ENCODE data around the gene ABCG8.
A peak's percentile ranks its signal among the peaks of the same experiment; 100 is the strongest.

Gene ABCG8

DNA sequence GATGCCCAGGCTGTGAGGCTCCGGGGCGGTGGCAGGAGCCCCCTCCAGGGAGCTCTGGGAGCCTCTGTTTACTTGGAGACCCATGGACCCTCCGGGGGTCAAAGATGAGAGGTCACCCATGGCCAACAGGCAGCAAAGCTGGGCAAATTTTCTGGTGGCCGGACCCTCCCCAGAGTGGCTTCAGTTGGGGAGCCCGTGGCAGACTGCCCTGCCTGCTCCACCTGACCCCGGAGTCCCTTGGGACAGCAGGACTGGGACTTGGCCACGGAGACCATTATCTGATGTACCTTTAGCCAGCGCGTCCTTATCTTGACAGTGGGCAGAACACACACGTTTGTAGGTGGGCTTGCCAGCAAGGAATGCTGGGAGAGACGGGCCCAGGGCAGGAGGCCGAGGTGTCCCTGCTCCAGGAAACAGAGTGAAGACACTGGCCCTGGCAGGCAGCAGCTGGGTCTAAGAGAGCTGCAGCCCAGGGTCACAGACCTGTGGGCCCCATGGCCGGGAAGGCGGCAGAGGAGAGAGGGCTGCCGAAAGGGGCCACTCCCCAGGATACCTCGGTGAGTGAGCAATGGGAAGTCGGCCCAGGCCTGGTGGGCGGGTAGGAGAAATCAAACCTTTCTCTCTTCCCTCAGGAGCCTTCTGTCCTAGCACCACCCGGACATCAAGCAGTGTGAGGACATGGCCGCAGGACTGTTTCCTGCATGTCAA is at the start of gene ABCG8, which contains the start of gene ABCG5:
Gene ABCG8 (plus strand): TSS at position 412 of the 708 bp plus-strand sequence. CDS start 83 bp downstream, at position 495.
Gene ABCG5 (minus strand): TSS at position 280 of the 708 bp plus-strand sequence. CDS start 160 bp downstream, at position 120.
- no peak for DNase-seq (ENCODE audit: low spot score)

DNA sequence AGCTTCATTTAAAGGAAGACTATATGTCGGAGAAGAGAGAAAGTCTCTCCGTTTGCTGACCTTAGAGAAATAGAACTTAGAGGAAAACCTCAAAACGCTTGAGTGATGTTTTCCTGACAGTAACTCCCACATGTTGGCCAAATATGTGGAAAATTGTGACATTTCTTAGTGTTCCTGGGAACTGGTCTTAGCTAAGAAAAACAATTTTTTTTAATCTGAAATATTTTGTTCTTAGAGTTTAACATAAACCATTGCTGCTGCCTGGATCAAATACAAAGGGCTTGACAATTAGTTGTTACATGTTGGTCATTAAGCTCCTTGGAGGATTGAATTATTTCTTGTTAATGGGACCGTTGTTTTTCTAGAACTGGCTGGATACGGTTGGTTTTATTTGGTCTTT is 48.6 kb upstream of the ABCG8 start:
- DNase-seq (ENCODE audit: low spot score) = no peak

DNA sequence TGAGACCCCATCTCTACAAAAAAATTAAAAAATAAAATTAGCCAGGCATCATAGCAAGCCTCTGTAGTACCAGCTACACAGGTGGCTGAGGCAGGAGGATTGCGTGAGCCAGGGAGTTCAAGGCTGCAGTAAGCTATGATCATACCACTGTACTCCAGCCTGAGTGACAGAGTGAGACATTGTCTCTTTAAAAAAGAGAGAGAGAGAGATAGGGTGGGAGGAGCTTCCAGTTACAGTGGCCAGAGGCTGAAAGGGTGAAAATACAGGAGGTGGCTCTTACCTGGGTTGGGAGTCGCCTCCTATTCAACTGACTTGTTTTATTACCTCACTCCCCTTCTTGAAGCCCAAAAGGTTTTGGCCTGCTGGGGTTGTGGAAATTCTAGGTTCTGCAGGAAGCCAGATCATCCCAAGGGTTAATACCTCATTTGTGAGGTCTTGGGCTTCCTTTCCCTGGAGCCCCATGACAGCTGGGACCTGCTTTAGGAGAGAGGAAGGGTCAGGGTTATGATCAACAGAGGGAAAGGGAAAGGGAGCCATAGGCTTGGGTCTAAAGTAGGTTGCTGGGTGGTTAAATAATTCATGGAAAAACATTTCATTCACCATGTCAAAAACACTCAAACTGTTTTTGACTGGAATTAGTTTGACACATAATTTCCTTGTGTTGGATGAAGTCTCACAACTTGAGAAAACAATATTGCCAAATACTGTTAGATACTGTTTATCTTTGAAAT is 47.6 kb upstream of the ABCG8 start:
- no peak for DNase-seq (ENCODE audit: low spot score)

DNA sequence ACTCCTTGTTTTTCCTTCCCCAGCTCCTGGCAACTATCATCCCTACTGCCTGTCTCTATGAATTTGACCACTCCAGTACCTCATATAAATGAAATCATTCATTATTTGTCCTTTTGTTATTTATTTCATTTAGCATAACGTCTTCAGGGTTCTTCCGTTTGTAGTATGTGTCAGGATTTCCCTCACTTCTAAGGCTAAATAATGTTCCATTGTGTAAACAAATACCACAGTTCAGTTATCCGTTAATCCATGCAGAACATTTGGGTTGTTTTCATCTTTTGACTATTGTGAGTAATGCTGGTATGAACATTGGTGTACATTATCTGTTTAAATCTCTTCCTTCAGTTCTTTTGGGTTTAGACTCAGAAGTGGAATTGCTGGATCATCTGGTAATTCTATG is 46.1 kb upstream of the ABCG8 start:
- DNase-seq (ENCODE audit: low spot score) = no peak

DNA sequence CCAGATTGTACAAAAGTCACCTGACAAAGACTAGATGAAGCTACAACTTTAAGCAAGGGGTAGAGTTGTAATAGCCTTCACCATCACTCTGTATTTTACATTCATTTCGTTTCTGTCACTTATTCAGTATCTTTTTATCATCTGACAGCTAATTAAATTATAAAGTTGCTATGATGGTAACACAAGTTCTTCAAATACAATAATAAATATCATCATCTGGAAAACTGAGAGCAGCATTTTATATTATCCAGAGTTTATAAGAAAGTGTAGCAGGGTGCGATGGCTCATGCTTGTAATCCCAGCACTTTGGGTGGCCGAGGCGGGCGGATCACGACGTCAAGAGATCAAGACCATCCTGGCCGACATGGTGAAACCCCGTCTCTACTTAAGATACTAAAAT is 43.8 kb upstream of the ABCG8 start:
- DNase-seq (ENCODE audit: low spot score) = no peak

DNA sequence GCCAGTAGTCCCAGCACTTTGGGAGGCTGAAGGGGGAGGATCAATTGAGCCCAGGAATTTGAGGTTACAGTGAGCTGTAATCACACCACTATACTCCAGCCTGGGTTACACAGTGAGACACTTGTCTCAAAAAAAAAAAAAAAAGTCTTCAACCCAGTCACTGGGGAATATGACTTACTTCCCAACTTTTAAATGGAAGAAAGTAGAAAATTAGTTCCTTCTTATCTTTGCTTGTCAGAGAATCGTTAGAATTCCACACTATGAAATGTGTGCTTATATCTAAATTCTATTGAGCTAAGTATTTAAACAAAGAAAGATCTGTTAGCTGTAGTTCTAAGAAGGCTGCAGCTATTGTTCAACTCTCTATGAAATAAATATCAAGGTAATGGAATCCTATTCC is 42.6 kb upstream of the ABCG8 start:
- no peak for DNase-seq (ENCODE audit: low spot score)

DNA sequence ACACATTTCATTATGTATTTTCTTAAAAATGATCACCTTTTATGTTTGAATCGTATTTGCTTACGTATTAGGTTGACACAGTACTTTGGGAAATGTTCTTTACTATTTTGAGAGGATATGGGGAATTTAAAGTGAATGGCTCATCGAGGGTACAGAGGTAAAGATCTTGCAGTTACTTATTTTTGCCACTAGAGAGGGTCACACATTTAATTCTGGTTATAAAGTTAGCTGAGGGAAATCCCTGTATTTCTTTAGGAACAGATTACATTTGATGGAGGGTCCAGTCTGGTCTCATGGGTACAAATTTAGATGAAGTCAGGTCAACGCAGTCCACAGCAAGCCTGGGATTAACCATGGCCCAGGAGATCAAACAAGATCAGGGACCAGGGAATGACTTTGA is 40.5 kb upstream of the ABCG8 start:
- no peak for DNase-seq (ENCODE audit: low spot score)

DNA sequence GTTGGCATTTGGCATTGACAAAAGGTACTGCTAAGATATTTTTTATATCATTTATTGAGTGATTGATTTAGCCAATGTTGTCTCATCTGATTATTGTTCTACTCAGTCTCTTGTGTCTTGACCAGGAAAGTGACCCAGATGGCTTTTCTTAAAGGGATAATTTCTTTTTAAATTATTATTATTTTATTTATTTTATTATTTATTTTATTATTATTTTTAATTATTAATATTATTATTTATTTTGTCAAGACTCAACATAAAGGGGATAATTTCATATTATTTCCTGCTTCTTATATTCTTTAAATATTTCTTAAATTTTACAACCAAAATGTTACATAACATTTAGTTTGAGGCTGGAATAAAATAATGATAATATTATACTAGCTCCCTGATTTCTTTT is 37.9 kb upstream of the ABCG8 start:
- no peak for DNase-seq (ENCODE audit: low spot score)

DNA sequence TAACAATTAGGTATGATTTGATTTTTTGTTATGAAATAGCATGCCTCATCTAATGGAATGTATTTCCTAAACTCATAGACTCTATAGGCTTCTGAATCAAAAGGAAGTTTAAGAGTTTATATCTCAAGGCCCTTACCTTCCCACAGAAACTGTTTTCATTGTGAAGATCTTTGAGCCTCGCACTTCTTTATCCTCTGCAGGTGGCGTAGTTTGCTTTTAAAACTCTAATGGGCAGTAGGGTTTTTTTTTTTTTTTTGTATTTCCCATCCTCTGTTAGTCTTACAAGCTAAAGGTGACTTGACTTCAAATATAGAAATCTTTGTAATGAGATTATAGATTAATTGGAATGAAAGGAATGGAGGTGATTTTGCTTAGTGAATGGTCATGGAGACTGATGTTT is 36.6 kb upstream of the ABCG8 start:
- DNase-seq (ENCODE audit: low spot score) = no peak

DNA sequence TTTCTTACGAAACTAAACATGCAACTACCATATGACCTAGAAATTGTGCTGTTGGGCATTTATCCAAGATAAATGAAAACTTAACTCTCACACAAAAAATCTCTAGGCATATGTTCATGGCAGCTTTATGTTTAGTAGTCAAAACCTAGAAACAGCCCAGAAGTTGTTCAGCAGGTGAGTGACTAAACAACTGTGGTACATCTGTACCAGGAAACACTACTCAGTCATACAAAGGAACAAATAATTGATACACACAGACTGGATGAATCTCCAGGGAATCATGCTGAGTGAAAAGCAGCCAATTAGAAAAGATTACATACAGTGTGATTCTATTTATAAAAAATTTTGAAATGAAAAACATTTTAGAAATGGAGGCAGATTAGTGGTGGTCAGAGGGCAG is 35.7 kb upstream of the ABCG8 start:
- no peak for DNase-seq (ENCODE audit: low spot score)

DNA sequence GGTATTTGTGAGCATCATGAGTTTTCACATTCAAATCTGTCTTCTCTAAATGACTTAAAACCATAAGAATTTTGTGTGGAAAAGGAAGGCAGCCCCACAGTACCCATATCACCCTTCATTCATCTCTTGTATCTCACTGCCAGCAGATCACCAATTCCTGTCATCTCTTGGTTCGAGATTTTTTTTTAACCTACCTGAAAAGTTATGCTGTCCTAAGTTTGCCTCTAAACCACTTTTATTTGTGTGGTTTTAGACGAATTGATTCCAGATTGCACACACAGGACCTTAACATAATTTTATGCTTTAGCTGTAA is 32.1 kb upstream of the ABCG8 start:
- DNase-seq (ENCODE audit: low spot score) = no peak

DNA sequence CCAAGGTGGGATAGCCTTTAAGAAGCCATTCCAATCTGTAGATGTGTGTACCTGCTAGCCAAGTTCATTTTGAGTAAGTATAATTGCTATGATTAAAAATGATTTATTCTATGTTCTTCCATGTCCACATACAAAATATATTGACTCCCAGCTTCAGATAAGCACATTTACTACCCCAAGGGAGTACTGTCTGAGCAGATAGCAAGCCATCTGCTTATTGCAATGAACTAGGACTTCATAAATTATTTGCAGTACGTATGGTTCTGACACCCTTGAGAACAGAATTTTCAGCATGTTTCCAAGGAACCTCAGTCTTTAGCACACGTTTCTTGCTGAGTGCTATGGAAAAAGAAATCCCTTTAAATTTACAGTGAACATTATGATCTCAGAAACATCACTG is 28.3 kb upstream of the ABCG8 start:
- DNase-seq (ENCODE audit: low spot score) = no peak

DNA sequence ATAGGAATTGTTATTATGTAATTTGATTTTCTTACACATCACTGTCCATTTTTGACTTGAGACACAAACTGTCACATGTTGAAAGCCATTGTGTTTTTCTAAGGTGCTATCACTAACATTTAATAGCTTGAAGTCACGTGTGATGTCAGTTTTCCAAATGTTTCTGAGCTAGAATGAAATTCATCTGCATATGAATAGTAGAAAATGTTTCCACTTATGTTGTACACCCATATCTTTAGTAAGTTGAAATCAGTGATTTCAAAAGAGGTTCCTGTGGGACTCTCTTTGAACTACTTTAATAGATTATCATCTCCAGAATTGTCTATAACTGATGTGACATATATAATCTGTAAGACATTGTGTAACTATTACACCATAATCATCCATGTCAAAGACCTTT is 27.9 kb upstream of the ABCG8 start:
- DNase-seq (ENCODE audit: low spot score) = no peak

DNA sequence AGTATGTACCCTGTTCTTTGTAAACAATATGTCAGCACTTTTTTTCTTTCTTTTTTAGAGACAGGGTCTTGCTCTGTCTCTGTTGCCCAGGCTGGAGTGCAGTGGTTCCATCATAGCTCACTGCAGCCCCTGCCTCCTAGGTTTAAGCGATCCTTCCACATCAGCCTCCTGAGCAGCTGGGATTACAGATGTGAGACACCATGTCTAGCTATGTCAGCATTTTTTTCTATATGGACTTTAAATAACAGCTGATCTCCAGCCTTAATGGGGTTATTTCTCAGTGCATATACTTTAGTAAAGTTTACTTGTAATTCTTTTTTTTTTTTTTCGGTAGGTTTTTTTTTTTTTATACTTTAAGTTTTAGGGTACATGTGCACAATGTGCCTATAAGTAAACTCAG is 26.8 kb upstream of the ABCG8 start:
- no peak for DNase-seq (ENCODE audit: low spot score)

DNA sequence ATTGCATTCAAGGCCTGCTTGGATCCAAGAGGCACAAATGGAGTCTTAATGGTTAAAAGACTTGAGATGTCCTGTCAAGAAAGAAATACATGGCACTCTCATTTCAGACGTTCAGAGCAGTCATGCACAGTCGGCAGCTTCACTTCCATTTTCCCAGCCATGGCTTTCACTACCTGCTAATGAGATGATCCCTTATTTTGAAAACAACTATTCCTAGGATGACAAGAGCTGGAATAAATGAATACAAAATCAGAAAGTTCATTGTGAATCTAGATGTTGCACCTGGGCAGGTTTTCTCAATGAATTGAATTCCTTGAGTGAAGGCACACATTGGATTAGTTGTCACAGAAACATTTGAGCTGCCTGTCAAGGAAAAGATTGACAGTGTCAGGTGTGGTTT is 25.8 kb upstream of the ABCG8 start:
- DNase-seq (ENCODE audit: low spot score) = no peak

DNA sequence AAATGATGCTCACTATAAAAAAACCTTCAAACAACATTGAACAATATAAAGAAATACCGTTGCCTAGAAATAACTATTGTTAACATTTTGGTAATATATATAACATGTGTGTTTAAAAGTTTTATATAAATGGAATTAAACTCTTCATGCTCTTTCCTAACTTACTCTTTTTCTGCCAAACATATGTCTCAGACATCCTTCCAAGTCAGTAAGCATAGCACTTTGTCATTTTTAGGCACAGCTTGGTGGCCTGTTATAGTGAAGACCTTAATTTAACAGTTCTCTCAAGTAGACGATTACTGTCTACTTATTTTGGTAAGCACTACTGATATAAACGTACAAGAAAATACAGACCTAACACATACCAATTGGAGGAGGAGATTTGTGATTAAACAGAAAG is 24.1 kb upstream of the ABCG8 start:
- DNase-seq (ENCODE audit: low spot score) = no peak

DNA sequence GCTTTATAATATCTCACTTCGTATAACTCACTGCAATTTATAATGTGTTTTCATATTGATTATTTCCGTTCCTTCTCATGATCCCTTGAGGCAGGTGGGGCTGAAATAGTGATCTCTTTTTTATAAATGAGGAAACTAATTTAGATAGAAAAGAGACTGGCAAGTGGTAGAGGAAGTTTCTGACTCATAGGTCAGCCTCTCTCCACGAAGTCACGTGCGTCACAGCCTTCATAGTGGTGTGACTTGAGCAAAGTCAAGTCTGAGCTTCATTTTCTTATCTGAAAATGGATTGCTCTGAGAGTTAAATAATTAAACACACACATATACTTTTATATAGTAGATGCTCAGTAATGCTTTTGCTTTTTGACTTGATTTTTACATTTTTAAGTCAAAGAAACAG is 20.0 kb upstream of the ABCG8 start:
- DNase-seq (ENCODE audit: low spot score) = peak; percentile 3

DNA sequence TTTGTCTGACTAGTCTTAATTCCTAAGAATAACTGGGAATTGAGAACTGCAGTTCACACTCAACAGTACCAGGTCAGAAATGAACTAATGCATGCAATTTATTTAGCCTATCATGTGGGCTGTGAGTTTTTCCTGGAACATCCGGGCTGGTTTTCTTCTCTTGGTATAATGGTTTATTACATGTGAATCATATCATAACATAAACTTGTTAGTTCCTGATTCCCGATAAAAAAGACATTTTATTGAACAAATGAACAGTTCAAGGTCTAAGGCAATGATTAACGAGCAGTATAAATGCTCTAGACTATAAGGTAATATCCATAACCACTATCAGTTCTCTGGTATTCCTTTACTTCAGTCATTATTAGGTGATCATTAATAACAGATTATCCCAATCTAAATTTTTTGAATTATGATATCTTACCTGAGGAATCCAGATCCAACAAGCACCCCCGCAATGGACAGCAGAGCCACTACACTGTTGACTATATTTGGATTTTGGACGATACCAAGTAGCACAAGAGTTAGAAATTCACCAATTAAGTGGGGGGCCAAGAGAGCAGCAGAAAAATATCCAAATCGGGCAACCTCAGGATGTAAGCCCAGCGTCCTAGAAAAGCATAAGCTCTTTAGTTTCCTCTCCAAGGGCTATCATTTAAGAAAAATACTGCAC is 19.1 kb upstream of the ABCG8 start:
- no peak for DNase-seq (ENCODE audit: low spot score)

DNA sequence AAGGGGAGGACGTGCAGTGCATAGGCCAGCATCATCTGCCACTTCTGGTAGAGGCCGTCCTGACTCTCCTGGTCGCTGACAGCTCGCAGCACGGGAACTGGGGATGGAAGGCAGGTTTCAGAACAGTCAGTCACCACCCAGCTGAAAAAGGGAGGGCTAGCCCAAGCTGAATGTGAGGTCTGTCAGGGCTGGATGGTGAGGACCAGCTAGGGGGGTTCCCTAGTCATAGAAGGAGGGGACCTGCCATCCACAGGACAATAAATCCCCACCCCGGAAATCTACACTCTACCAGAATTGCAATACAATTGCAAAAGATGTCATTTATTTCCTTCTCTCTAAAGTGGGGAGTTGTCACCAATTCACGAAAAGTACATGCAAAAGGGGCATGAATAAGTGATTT is 15.9 kb upstream of the ABCG8 start:
- no peak for DNase-seq (ENCODE audit: low spot score)

DNA sequence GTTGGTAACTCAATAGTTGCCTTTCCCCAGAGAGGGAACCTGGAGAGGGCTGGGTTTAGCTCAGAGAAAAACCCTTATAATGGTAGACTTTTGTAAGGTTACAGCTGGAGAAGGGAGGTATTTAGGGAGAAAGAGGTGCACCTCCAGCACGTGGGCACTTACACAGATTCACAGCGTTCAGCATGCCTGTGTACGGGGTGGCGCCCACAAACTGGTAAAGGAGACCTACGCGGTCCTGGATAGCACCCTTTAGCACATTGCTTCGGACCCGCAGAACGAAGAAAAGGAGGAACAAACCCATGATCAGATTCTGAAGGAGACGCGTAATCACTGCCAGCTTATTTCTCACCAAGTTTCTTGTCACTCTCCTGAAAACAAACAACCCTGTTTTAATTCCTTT is 15.0 kb upstream of the ABCG8 start:
- no peak for DNase-seq (ENCODE audit: low spot score)

DNA sequence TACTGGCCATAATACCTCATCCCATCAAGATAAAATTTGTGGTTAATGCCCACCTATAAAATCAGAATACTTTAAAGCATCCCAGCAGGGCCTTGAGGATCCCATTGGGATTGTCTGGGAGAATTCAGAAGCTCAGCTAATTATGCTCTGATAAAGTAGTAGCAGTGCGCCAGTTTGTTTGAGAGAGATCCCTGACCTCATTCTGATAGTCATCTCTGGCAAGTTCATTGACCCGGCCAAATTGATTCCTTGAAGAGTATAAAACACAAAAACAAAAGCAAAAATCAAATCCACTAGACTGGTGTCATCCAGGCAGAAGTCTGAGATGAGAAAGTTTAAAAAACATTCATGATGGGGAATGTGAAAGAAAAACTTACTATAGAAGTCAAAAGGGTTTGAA is 14.3 kb upstream of the ABCG8 start:
- DNase-seq (ENCODE audit: low spot score) = no peak

DNA sequence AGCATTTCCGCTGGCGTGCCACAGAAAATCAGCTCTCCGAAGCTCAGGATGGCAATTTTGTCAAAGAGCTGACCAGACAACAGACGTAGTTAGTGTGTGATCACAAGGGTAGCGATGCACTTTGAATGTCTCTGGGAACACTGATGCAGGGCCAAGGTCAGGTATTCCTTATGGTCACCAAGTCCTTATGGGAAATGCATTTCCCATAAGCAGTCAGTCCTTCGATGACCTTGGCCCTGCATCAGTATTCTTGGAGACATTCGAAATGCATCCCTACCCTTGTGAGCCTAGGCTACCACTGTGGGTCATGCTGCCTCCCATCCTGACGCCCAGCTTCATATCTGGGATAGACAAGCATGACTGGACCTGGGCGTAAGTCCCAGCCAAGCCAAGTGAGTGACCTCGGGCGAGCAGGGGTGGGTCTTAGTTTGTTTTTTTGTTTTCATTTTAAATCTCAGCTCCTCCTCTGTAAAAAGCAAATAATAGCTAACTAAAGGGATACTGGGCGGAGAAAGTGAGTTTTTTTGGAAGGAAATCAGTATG is 13.7 kb upstream of the ABCG8 start:
- no peak for DNase-seq (ENCODE audit: low spot score)

DNA sequence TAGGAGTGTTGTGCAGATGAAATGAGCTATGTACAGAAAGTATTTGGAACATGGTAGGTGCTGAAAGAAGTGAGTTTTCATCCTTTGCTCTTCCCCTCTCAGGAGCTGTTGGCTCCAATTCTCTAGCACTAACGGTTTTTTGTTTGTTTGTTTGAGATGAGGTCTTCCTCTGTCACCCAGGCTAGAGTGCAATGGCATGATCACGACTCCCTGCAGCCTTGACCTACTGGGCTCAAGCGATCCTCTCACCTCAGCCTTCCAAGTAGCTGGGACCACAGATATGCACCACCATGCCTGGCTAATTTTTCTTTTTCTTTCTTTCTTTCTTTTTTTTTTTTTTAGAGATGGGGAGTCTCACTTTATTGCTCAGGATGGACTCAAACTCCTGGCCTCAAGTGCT is 12.9 kb upstream of the ABCG8 start:
- DNase-seq (ENCODE audit: low spot score) = no peak
